ENCODE data around the gene BEND6. TPM values are rescaled to one million over a fixed set of nuclear protein-coding genes. Genes with fewer than 3 reads are reported as not detected.

Gene BEND6
- total and polyA plus RNA-seq, 2 of the 13 experiments (the other 11 are each of a cell fraction or from before 2014, with no cell fraction given) = 0.20 to 0.21 TPM

DNA sequence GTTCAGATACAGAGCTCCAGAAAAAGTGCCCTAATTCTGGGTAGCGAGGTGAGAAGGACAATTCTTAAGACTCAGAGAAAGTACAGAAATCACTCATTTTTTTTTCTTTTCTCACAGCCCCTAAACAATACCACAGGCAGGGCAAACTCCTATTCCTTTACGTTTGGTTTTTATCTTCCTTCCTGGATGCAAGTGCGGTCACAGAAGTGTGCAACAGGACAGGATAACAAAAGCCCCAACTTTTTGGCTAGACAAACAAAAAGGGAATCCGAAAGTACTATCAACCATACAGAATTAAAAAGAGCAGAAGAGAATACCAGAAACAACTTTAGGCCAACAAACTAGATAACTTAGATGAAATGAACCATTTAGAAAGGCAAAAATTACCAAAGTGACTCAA lies 18.4 kb upstream of the BEND6 start:
- CTCF ChIA-PET (ENCODE audit: low intra/inter-chr PET ratio, low total read pairs) = no interaction called here
- H3K79me2 ChIP-seq (ENCODE audit: insufficient read depth, low read length) = no peaks in the 10 kb centered on the region
- FAIRE-seq (no peak), DNase-seq (ENCODE audit: low spot score) (no peak), ATAC-seq (no peak)
- H3K27me3 ChIP-seq (ENCODE audit: control insufficient read depth in 1 of 2, insufficient read depth in 2 of 2, low read length in 2 of 2) = no peaks in the 10 kb centered on the region
- H3K4me1 ChIP-seq (ENCODE audit: insufficient read depth, low read length) = 0 out of 2 replicates have a peak, but pooled peaks cover 4% of the 10 kb centered on the region
- WGBS (ENCODE audit: low lambda C conversion rate) = 13% methylated on average over 4 of the region's 4 CpGs
- POLR2A ChIA-PET = no interaction called here
- no peak overlapping the region for H3K27ac ChIP-seq (ENCODE audit: extremely low read length, insufficient read depth, low read length)
- no TSS peak for BruUV-seq (replicated peaks)
- H3K4me2 ChIP-seq (ENCODE audit: low read depth, low read length) = no peak overlapping the region
- no peaks in the 10 kb centered on the region for H4K20me1 ChIP-seq (ENCODE audit: insufficient read depth, low read length)
- TF ChIP-seq, protein P1, sequence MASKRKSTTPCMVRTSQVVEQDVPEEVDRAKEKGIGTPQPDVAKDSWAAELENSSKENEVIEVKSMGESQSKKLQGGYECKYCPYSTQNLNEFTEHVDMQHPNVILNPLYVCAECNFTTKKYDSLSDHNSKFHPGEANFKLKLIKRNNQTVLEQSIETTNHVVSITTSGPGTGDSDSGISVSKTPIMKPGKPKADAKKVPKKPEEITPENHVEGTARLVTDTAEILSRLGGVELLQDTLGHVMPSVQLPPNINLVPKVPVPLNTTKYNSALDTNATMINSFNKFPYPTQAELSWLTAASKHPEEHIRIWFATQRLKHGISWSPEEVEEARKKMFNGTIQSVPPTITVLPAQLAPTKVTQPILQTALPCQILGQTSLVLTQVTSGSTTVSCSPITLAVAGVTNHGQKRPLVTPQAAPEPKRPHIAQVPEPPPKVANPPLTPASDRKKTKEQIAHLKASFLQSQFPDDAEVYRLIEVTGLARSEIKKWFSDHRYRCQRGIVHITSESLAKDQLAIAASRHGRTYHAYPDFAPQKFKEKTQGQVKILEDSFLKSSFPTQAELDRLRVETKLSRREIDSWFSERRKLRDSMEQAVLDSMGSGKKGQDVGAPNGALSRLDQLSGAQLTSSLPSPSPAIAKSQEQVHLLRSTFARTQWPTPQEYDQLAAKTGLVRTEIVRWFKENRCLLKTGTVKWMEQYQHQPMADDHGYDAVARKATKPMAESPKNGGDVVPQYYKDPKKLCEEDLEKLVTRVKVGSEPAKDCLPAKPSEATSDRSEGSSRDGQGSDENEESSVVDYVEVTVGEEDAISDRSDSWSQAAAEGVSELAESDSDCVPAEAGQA (IDR thresholded peaks at IDR 0.05; ENCODE audit: low read depth) = no peak
- TF ChIP-seq, protein P1 (CRISPR knock-in tag; IDR thresholded peaks at IDR 0.05; ENCODE audit: borderline replicate concordance) = no peak
- no peak for TF ChIP-seq SAP130 (CRISPR knock-in tag; IDR thresholded peaks at IDR 0.05; ENCODE audit: low read depth)
- TF ChIP-seq, protein P2, sequence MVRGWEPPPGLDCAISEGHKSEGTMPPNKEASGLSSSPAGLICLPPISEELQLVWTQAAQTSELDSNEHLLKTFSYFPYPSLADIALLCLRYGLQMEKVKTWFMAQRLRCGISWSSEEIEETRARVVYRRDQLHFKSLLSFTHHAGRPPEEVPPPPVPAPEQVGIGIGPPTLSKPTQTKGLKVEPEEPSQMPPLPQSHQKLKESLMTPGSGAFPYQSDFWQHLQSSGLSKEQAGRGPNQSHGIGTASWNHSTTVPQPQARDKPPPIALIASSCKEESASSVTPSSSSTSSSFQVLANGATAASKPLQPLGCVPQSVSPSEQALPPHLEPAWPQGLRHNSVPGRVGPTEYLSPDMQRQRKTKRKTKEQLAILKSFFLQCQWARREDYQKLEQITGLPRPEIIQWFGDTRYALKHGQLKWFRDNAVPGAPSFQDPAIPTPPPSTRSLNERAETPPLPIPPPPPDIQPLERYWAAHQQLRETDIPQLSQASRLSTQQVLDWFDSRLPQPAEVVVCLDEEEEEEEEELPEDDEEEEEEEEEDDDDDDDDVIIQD (CRISPR knock-in tag; IDR thresholded peaks at IDR 0.05; ENCODE audit: low read depth) = no peak
- TF ChIP-seq, protein P3, sequence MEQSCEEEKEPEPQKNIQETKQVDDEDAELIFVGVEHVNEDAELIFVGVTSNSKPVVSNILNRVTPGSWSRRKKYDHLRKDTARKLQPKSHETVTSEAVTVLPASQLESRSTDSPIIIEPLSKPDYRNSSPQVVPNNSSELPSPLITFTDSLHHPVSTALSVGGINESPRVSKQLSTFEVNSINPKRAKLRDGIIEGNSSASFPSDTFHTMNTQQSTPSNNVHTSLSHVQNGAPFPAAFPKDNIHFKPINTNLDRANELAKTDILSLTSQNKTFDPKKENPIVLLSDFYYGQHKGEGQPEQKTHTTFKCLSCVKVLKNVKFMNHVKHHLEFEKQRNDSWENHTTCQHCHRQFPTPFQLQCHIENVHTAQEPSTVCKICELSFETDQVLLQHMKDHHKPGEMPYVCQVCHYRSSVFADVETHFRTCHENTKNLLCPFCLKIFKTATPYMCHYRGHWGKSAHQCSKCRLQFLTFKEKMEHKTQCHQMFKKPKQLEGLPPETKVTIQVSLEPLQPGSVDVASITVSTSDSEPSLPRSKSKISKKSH (CRISPR knock-in tag; IDR thresholded peaks at IDR 0.05; ENCODE audit: borderline replicate concordance) = no peak
- no peak for TF ChIP-seq ZNF496 (CRISPR knock-in tag; IDR thresholded peaks at IDR 0.05; ENCODE audit: insufficient replicate concordance)
- TF ChIP-seq STAT5B (CRISPR knock-in tag; IDR thresholded peaks at IDR 0.05) = no peak
- intact Hi-C loops (cut with micrococcal nuclease; ENCODE audit: unreplicated experiment) (no loop called here), in situ Hi-C loops (cut with HindIII; ENCODE audit: extremely low pct_ligation_motif_present, low pct_unique_long_range_greater_than_20kb) (no loop called here)
- no peaks in the 10 kb centered on the region for H3K36me3 ChIP-seq (replicated peaks in 1 of 2; ENCODE audit: control insufficient read depth in 1 of 2, insufficient read depth in 2 of 2, low read length in 2 of 2)
- H2AFZ ChIP-seq (ENCODE audit: low read length) = no peak overlapping the region
- no peak overlapping the region for H3K4me3 ChIP-seq (replicated peaks in 1 of 3; ENCODE audit: insufficient read depth in 1 of 3, low read depth in 2 of 3, low read length in 3 of 3)
- H3K9me3 ChIP-seq (ENCODE audit: low read length) = 0 out of 2 replicates have a peak, but pooled peaks cover 2% of the 10 kb centered on the region
- H3K9ac ChIP-seq (ENCODE audit: insufficient read depth, low read depth, low read length) = no peak overlapping the region
